K562 (cell line): Measurements from ENCODE around the gene SREBF1. TPM values are rescaled to one million over a fixed set of nuclear protein-coding genes. Genes with fewer than 3 reads are reported as not detected.

Experiments used
- ATF3 ChIP-seq, 2 experiments: fragments of 450-650 bp in 1 of 2; sonication (generic) in 1 of 2; formaldehyde crosslinking in 1 of 2; IDR thresholded peaks in 1 of 2; conservative IDR thresholded peaks in 1 of 2; 2 replicates each; pipeline versions ENCODE4 v1.6.1 to v1.8.1; 2016 to 2023; ENCODE audit warnings: mild to moderate bottlenecking in 2 of 2, moderate library complexity in 2 of 2, inconsistent platforms in 1 of 2, missing genetic modification reagents in 1 of 2
- CBX2 ChIP-seq: fragments of 200-600 bp; sonication (generic); IDR thresholded peaks from one replicate; pipeline ENCODE4 v1.6.1; 2012; ENCODE audit warnings: mild to moderate bottlenecking, low read length, inconsistent platforms; ENCODE audit not compliant: insufficient read depth, poor library complexity, severe bottlenecking
- E2F5 ChIP-seq: sonication (generic); formaldehyde crosslinking; IDR thresholded peaks from 2 replicates; pipeline ENCODE4 v1.8.0; 2022; ENCODE audit warnings: mild to moderate bottlenecking, missing genetic modification reagents
- GTF2E2 ChIP-seq: fragments of 200-800 bp; sonication (Bioruptor generic); IDR thresholded peaks from 2 replicates; pipeline ENCODE4 v1.6.1; 2016; ENCODE audit warnings: missing genetic modification characterization, missing compliant biosample characterization
- MTA1 ChIP-seq: fragments of 450-650 bp; IDR thresholded peaks from 2 replicates; pipeline ENCODE4 v1.6.1; 2017; ENCODE audit warnings: borderline replicate concordance
- MYC ChIP-seq, 2 experiments: fragments of 250-450 bp in 1 of 2; sonication (Bioruptor Pico) in 1 of 2; IDR thresholded peaks; 2 replicates each; pipeline versions ENCODE4 v1.5.1 to v1.6.1; 2012 to 2021; ENCODE audit warnings: low read depth in 2 of 2, borderline replicate concordance in 1 of 2, improper control_type of control experiment in 1 of 2, low read length in 1 of 2, mild to moderate bottlenecking in 1 of 2, moderate library complexity in 1 of 2
- PHB ChIP-seq: fragments of 250-450 bp; sonication (Bioruptor Pico); IDR thresholded peaks from 2 replicates; pipeline ENCODE4 v1.5.0; 2021
- RBM34 ChIP-seq: fragments of 200-400 bp; formaldehyde crosslinking; IDR thresholded peaks from 2 replicates; pipeline ENCODE4 v1.6.1; 2018; ENCODE audit warnings: low read length, borderline replicate concordance; ENCODE audit not compliant: insufficient read depth
- SP1 ChIP-seq: sonication (generic); formaldehyde crosslinking; IDR thresholded peaks from 2 replicates; pipeline ENCODE4 v1.8.1; 2022; ENCODE audit warnings: mild to moderate bottlenecking, missing genetic modification reagents
- SRSF3 ChIP-seq: fragments of 200-400 bp; formaldehyde crosslinking; IDR thresholded peaks from 2 replicates; pipeline ENCODE4 v1.6.1; 2016; ENCODE audit warnings: mild to moderate bottlenecking, low read length, moderate library complexity; ENCODE audit not compliant: insufficient read depth
- STAT6 ChIP-seq: sonication (generic); formaldehyde crosslinking; IDR thresholded peaks from 2 replicates; pipeline ENCODE4 v1.8.1; 2023; ENCODE audit warnings: mild to moderate bottlenecking, missing genetic modification reagents
- YY1 ChIP-seq, 3 experiments: IDR thresholded peaks; 2 replicates each; pipeline ENCODE4 v1.6.1; 2011; ENCODE audit warnings: low read length in 2 of 3, mild to moderate bottlenecking in 2 of 3, moderate library complexity in 2 of 3, borderline replicate concordance in 1 of 3, control low read depth in 1 of 3, low read depth in 1 of 3; ENCODE audit not compliant: insufficient read depth in 3 of 3, insufficient replicate concordance in 2 of 3, control insufficient read depth in 1 of 3, insufficient read length in 1 of 3; ENCODE audit errors: extremely low read depth in 1 of 3
- ZNF143 ChIP-seq: sonication (generic); formaldehyde crosslinking; IDR thresholded peaks from 2 replicates; pipeline ENCODE4 v1.9.0; 2022; ENCODE audit warnings: mild to moderate bottlenecking, missing genetic modification reagents
- ZNF395 ChIP-seq: fragments of 200-800 bp; sonication (Bioruptor generic); IDR thresholded peaks from 2 replicates; pipeline ENCODE4 v1.6.1; 2017; ENCODE audit warnings: missing genetic modification characterization, missing compliant biosample characterization
- ZNF518B ChIP-seq: fragments of 250-450 bp; sonication (Bioruptor Pico); IDR thresholded peaks from 2 replicates; pipeline ENCODE4 v1.5.0; 2021; ENCODE audit warnings: mild to moderate bottlenecking, moderate library complexity
- polyA plus RNA-seq, 8 experiments: library from polyadenylated mRNA; depleted of rRNA in 4 of 8; stranded (reverse) in 5 of 8; unstranded in 3 of 8; fragments of >200 nt; fragmentation: Nextera tagmentation in 2 of 8; fragmentation: Illumina TruSeq in 1 of 8; extraction: Ambion mirVana in 2 of 8; extraction: Trizol in 1 of 8; gene quantifications; 2 replicates each; pipeline versions ENCODE4 v1.2.1 to v1.2.3, GENCODE V29; 2011 to 2014; ENCODE audit warnings: inconsistent platforms in 1 of 8, missing spikeins in 1 of 8
- total RNA-seq, 7 experiments: library from RNA; depleted of rRNA in 6 of 7; stranded (reverse); fragments of >200 nt in 6 of 7; fragmentation: Illumina TruSeq in 2 of 7; extraction: Trizol in 2 of 7; gene quantifications; 2 replicates each; pipeline versions ENCODE4 v1.2.1 to v1.2.3, GENCODE V29; 2011 to 2021; ENCODE audit warnings: low replicate concordance in 1 of 7

Gene SREBF1
- total and polyA plus RNA-seq, 9 of the 15 experiments (the other 6 are each of a cell fraction or from before 2014, with no cell fraction given), result 1.6 to 169 (median 69.4) TPM

GRCh38 chr17:17836818-17837379 is at the start of gene SREBF1 (continued):
- TF ChIP-seq ZNF395, result 0 out of 2 replicates have a peak, but pooled peaks have one; percentile 12
- TF ChIP-seq GTF2E2 (tag), result peak; percentile 55; the same call in 1 of the 2 replicates
- TF ChIP-seq ZNF143 (CRISPR knock-in tag), result no peak
- no peak for TF ChIP-seq ZNF518B
- no peak for TF ChIP-seq CBX2
- TF ChIP-seq SP1 (CRISPR knock-in tag), result no peak
- no peak for TF ChIP-seq MTA1
- no peak for TF ChIP-seq RBM34
- TF ChIP-seq SRSF3, result no peak
- no peak for TF ChIP-seq ATF3 (IDR thresholded peaks at IDR 0.05)
- no peak for TF ChIP-seq ATF3 (CRISPR knock-in tag; conservative IDR thresholded peaks at IDR 0.05)
- no peak for TF ChIP-seq PHB
- TF ChIP-seq YY1 (IDR thresholded peaks at IDR 0.05; ENCODE audit: borderline replicate concordance in 1 of 3, control insufficient read depth in 1 of 3, extremely low read depth in 1 of 3, insufficient read depth in 3 of 3, insufficient read length in 1 of 3, insufficient replicate concordance in 2 of 3, low read depth in 1 of 3, low read length in 2 of 3), result peak in 2 of 3 experiments; percentile 34 to 62
- TF ChIP-seq STAT6 (CRISPR knock-in tag), result no peak
- no peak for TF ChIP-seq MYC (IDR thresholded peaks at IDR 0.05; ENCODE audit: low read depth, low read length)
- TF ChIP-seq MYC (CRISPR knock-in tag; IDR thresholded peaks at IDR 0.05; ENCODE audit: borderline replicate concordance, low read depth), result no peak
- no peak for TF ChIP-seq E2F5 (CRISPR knock-in tag)
